ENCODE measurements around the gene AKR7A2. TPM values are rescaled to one million over a fixed set of nuclear protein-coding genes. Genes with fewer than 3 reads are reported as not detected.

Gene AKR7A2
- total and polyA plus RNA-seq, 10 of the 15 experiments (the other 5 are each of a cell fraction or from before 2014, with no cell fraction given): 1.3 to 114 (median 48.0) TPM

GRCh38 chr1:19262744-19263143, 49.2 kb downstream of the AKR7A2 start:
- Histone ChIP-seq H3K27ac (ENCODE audit: control insufficient read depth, insufficient read depth) (no peak overlapping the region), H3K27me3 (replicated peaks in 1 of 2; ENCODE audit: control insufficient read depth in 2 of 2, insufficient read depth in 2 of 2, low read length in 1 of 2) (no peaks in the 10 kb centered on the region), H4K20me1 (ENCODE audit: control insufficient read depth, insufficient read depth) (no peaks in the 10 kb centered on the region), H3K79me2 (ENCODE audit: control insufficient read depth, insufficient read depth, low read length) (no peaks in the 10 kb centered on the region), H3K4me2 (ENCODE audit: control insufficient read depth, insufficient read depth) (no peak overlapping the region), H3K4me1 (ENCODE audit: control insufficient read depth, insufficient read depth, low read length) (no peaks in the 10 kb centered on the region), H3K36me3 (ENCODE audit: control insufficient read depth in 2 of 2, insufficient read depth in 2 of 2, low read length in 1 of 2) (peaks cover 19 to 22% of the 10 kb centered on the region in 2 experiments; a peak in 3 of 4 replicates), H3K9ac (ENCODE audit: control insufficient read depth, insufficient read depth, low read length) (no peak overlapping the region), H3K9me3 (replicated peaks; ENCODE audit: control insufficient read depth, insufficient read depth, low read length) (no peaks in the 10 kb centered on the region), H3K4me3 (no peak overlapping the region), H2AFZ (ENCODE audit: control insufficient read depth, low read depth, low read length) (no peak overlapping the region)
- SMC1A ChIA-PET (ENCODE audit: uncharacterized antibody, unreplicated experiment): no interaction called here
- no TSS peak for BruUV-seq (replicated peaks)
- CTCF ChIA-PET: no interaction called here
- RAD21 ChIA-PET (ENCODE audit: unreplicated experiment): no interaction called here
- DNase-seq (ENCODE audit: low read depth, low spot score) (no peak), ATAC-seq (peak; percentile 17), FAIRE-seq (no peak)
- intact Hi-C loops (cut with micrococcal nuclease; ENCODE audit: unreplicated experiment): no loop called here
- POLR2A ChIA-PET: no interaction called here
- 76% methylated on average over 5 of the region's 5 CpGs for WGBS (ENCODE audit: insufficient coverage, insufficient replicate concordance, low lambda C conversion rate, missing lambda C conversion rate)
- peak; percentile 32; the same call in 1 of the 2 replicates for TF ChIP-seq POLR2A (IDR thresholded peaks at IDR 0.05; ENCODE audit: low read depth, low read length)
- no peak for TF ChIP-seq BCLAF1 (IDR thresholded peaks at IDR 0.05)
- no peak for TF ChIP-seq RAD51 (IDR thresholded peaks at IDR 0.05)
- in situ Hi-C loops (cut with MboI): no loop called here

GRCh38 chr1:19262047-19262446, 49.9 kb downstream of the AKR7A2 start:
- WGBS (ENCODE audit: insufficient coverage, insufficient replicate concordance, low lambda C conversion rate, missing lambda C conversion rate): 80% methylated on average over 5 of the region's 5 CpGs
- no peak overlapping the region for H3K4me2 ChIP-seq (ENCODE audit: control insufficient read depth, insufficient read depth)
- H3K27me3 ChIP-seq (replicated peaks in 1 of 2; ENCODE audit: control insufficient read depth in 2 of 2, insufficient read depth in 2 of 2, low read length in 1 of 2): no peaks in the 10 kb centered on the region
- intact Hi-C loops (cut with micrococcal nuclease; ENCODE audit: unreplicated experiment): no loop called here
- no TSS peak for BruUV-seq (replicated peaks)
- ChIA-PET CTCF (interaction anchor here (1.2 kb wide), 1 partner anchor 386 kb away, joined by 3 read pairs; no protein-coding TSS in a partner anchor), POLR2A (no interaction called here), RAD21 (ENCODE audit: unreplicated experiment) (no interaction called here), SMC1A (ENCODE audit: uncharacterized antibody, unreplicated experiment) (no interaction called here)
- in situ Hi-C loops (cut with MboI): no loop called here
- no peak overlapping the region for H3K27ac ChIP-seq (ENCODE audit: control insufficient read depth, insufficient read depth)
- no peaks in the 10 kb centered on the region for H4K20me1 ChIP-seq (ENCODE audit: control insufficient read depth, insufficient read depth)
- FAIRE-seq (no peak), DNase-seq (ENCODE audit: low read depth, low spot score) (no peak), ATAC-seq (peak; percentile 24; the same call in 2 of the 3 replicates)
- no peaks in the 10 kb centered on the region for H3K79me2 ChIP-seq (ENCODE audit: control insufficient read depth, insufficient read depth, low read length)
- peaks cover 22 to 26% of the 10 kb centered on the region in 2 experiments; a peak in 3 of 4 replicates for H3K36me3 ChIP-seq (ENCODE audit: control insufficient read depth in 2 of 2, insufficient read depth in 2 of 2, low read length in 1 of 2)
- H3K9me3 ChIP-seq (replicated peaks; ENCODE audit: control insufficient read depth, insufficient read depth, low read length): no peaks in the 10 kb centered on the region
- no peak overlapping the region for H2AFZ ChIP-seq (ENCODE audit: control insufficient read depth, low read depth, low read length)
- no peak overlapping the region for H3K4me3 ChIP-seq
- no peaks in the 10 kb centered on the region for H3K4me1 ChIP-seq (ENCODE audit: control insufficient read depth, insufficient read depth, low read length)
- H3K9ac ChIP-seq (ENCODE audit: control insufficient read depth, insufficient read depth, low read length): no peak overlapping the region
- TF ChIP-seq EED (IDR thresholded peaks at IDR 0.05; ENCODE audit: low read depth) (no peak), CEBPB (IDR thresholded peaks at IDR 0.05; ENCODE audit: borderline replicate concordance in 1 of 2, low read depth in 2 of 2, low read length in 2 of 2) (no peak), POLR2AphosphoS5 (IDR thresholded peaks at IDR 0.05; ENCODE audit: low read length) (0 out of 2 replicates have a peak, but pooled peaks have one; percentile 26), USF1 (IDR thresholded peaks at IDR 0.05; ENCODE audit: borderline replicate concordance, extremely low read length, insufficient read depth, low read depth, low read length) (no peak), NRF1 (conservative IDR thresholded peaks at IDR 0.05; ENCODE audit: low read depth, low read length) (no peak), RELA (IDR thresholded peaks at IDR 0.05; ENCODE audit: borderline replicate concordance, partially characterized antibody) (no peak), SUPT20H (IDR thresholded peaks at IDR 0.05; ENCODE audit: borderline replicate concordance, control insufficient read depth, low read depth, low read length) (no peak), MTA3 (IDR thresholded peaks at IDR 0.05; ENCODE audit: borderline replicate concordance, low read length) (no peak), POLR2A (IDR thresholded peaks at IDR 0.05; ENCODE audit: low read depth, low read length) (peak; percentile 50; the same call in 1 of the 2 replicates)
